Neural progenitor cell (in vitro differentiated cells): ENCODE results near the gene HLA-C.

Source experiments
- EZH2 ChIP-seq: fragments of 200-600 bp; sonication (generic); IDR thresholded peaks from 2 replicates; pipeline ENCODE4 v1.6.1; 2017; ENCODE audit warnings: antibody characterized with exemption, mild to moderate bottlenecking, moderate library complexity
- EZH2phosphoT487 ChIP-seq: fragments of 200-600 bp; sonication (generic); IDR thresholded peaks from 2 replicates; pipeline ENCODE4 v1.6.1; 2017; ENCODE audit warnings: antibody characterized with exemption
- TF ChIP-seq, protein P1 (sequence below): fragments of 200-600 bp; sonication (generic); IDR thresholded peaks from 2 replicates; pipeline ENCODE4 v1.5.1; 2017; ENCODE audit warnings: antibody characterized with exemption, mild to moderate bottlenecking

DNA sequence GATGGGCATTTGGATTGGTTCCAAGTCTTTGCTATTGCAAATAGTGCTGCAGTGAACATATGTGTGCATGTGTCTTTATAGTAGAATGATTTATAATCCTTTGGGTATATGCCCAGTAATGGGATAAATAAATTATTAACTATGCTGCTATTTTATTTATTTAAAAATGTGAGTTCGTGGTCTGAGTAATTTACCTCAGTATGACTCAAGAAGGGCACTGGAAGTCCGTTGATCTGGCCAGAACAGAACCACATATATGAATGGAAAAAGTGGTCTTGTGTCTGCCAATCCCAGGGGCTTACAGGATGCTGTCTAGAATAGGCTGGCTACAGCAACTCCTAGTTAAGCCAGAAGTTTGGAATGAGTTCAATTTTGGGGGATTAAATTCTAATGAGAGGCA, 27.6 kb upstream of the HLA-C start:
- TF ChIP-seq, protein P1, sequence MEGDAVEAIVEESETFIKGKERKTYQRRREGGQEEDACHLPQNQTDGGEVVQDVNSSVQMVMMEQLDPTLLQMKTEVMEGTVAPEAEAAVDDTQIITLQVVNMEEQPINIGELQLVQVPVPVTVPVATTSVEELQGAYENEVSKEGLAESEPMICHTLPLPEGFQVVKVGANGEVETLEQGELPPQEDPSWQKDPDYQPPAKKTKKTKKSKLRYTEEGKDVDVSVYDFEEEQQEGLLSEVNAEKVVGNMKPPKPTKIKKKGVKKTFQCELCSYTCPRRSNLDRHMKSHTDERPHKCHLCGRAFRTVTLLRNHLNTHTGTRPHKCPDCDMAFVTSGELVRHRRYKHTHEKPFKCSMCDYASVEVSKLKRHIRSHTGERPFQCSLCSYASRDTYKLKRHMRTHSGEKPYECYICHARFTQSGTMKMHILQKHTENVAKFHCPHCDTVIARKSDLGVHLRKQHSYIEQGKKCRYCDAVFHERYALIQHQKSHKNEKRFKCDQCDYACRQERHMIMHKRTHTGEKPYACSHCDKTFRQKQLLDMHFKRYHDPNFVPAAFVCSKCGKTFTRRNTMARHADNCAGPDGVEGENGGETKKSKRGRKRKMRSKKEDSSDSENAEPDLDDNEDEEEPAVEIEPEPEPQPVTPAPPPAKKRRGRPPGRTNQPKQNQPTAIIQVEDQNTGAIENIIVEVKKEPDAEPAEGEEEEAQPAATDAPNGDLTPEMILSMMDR: no peak
- TF ChIP-seq EZH2phosphoT487 (no peak), EZH2 (no peak)
